Esophagus squamous epithelium (tissue), 5 donors: ENCODE results near the gene DUSP16. TPM values are rescaled to one million over a fixed set of nuclear protein-coding genes. Genes with fewer than 3 reads are reported as not detected.

ENCODE experiments used
- DNase-seq: peaks from one replicate; lab custom pipeline; 2025; lab: John Stamatoyannopoulos, UW
- H3K27ac ChIP-seq, 4 donors: fragments of 200-600 bp; sonication (generic); one replicate each; pipeline ENCODE4 v1.5.1; 2016 to 2019; ENCODE audit warnings: mild to moderate bottlenecking in 1 of 4
- H3K27me3 ChIP-seq, 4 donors: fragments of 200-600 bp; sonication (generic); 1 replicate in 3 of 4; 2 replicates in 1 of 4; pipeline versions ENCODE4 v1.5.1 to v1.6.0; 2017 to 2021; ENCODE audit warnings: antibody characterized with exemption in 1 of 4
- H3K36me3 ChIP-seq, 3 donors: fragments of 200-600 bp; sonication (generic); one replicate each; pipeline ENCODE4 v1.5.1; 2016 to 2019
- H3K4me1 ChIP-seq, 3 donors: fragments of 200-600 bp; sonication (generic); one replicate each; pipeline ENCODE4 v1.5.1; 2017 to 2019
- H3K4me3 ChIP-seq, 4 donors: fragments of 200-600 bp; sonication (generic); 1 replicate in 3 of 4; 2 replicates in 1 of 4; pipeline ENCODE4 v1.5.1; 2016 to 2019; ENCODE audit warnings: mild to moderate bottlenecking in 2 of 4, moderate library complexity in 1 of 4
- H3K9me3 ChIP-seq, 3 donors: fragments of 200-600 bp; sonication (generic); one replicate each; pipeline ENCODE4 v1.5.1; 2016 to 2019
- POLR2A ChIP-seq, 4 donors: fragments of 450-650 bp; IDR thresholded peaks; one replicate each; pipeline ENCODE4 v1.6.1; 2017; ENCODE audit warnings: antibody characterized with exemption in 4 of 4, mild to moderate bottlenecking in 4 of 4, moderate library complexity in 3 of 4
- WGBS, 2 donors: methylation state at CpG; one replicate each; pipeline ENCODE4 v1.1.5; 2018; 5-methylcytosine and 5-hydroxymethylcytosine counted together
- intact Hi-C: fragments of 100-400 bp; cut with DNase I; formaldehyde crosslinking; loops from one replicate; pipeline ENCODE4 v1.15.0; 2022
- total RNA-seq, 4 donors: library from RNA; depleted of rRNA; stranded (reverse); fragments of >200 nt; gene quantifications; one replicate each; pipeline ENCODE4 v1.1.0, GENCODE V29; 2016
- TF ChIP-seq, protein P1 (sequence below), 6 experiments: fragments of 450-650 bp in 4 of 6; fragments of 200-600 bp in 2 of 6; sonication (generic) in 2 of 6; IDR thresholded peaks; one replicate each; pipeline ENCODE4 v1.5.1; 2016 to 2019; ENCODE audit warnings: antibody characterized with exemption in 6 of 6, mild to moderate bottlenecking in 4 of 6, moderate library complexity in 4 of 6
- donor health status: DM: yes; HTN: yes; CAD: no.

Gene DUSP16
- total RNA-seq, 4 donors from 2014 or later: 15.6 to 27.9 (median 16.5) TPM

DNA sequence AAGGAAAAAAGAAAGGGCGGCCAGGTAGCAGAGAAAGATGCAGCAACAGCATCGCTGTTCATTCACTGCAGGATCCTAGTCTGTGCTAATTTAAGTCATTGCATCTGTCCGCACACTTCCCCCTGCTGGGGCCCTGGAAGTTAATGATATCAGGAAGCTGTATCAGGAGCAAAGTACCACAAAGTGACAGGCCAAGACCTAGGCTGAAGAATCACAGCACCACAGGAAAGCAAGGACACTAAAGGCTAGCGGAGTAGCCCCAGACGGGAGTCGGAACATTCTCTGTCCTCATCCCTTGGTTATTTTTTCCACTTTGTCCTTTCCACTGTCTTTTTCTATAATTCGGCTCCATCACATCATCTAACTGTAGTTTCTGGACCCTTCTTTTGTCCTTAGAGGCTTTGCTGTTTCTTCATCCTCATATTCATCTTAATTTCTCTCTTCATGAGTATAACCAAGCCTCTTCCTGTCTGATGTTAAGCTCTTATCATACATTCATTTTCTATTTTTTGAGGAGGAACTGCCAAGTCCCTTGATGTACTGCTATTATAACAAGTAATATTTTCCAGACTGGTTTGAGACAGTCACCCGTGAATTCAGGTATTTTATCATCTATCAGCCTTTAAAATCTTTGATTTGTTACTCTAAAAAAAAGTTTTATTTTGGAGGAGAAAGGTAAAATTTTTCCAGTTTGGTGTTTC is 28.3 kb downstream of the DUSP16 start:
- H3K27ac ChIP-seq: no peak overlapping the region
- no peaks in the 10 kb centered on the region for H3K27me3 ChIP-seq
- H3K36me3 ChIP-seq: no peaks in the 10 kb centered on the region
- peaks cover 0 to 36% (median 12%) of the 10 kb centered on the region in 3 donors for H3K4me1 ChIP-seq
- WGBS, 2 donors: 80 to 89% methylated on average over 8 of the region's 8 CpGs
- intact Hi-C loops: no loop called here
- no peaks in the 10 kb centered on the region for H3K9me3 ChIP-seq
- H3K4me3 ChIP-seq: no peak overlapping the region
- DNase-seq: no peak
- no peak for TF ChIP-seq POLR2A (IDR thresholded peaks at IDR 0.05)
- TF ChIP-seq, protein P1, sequence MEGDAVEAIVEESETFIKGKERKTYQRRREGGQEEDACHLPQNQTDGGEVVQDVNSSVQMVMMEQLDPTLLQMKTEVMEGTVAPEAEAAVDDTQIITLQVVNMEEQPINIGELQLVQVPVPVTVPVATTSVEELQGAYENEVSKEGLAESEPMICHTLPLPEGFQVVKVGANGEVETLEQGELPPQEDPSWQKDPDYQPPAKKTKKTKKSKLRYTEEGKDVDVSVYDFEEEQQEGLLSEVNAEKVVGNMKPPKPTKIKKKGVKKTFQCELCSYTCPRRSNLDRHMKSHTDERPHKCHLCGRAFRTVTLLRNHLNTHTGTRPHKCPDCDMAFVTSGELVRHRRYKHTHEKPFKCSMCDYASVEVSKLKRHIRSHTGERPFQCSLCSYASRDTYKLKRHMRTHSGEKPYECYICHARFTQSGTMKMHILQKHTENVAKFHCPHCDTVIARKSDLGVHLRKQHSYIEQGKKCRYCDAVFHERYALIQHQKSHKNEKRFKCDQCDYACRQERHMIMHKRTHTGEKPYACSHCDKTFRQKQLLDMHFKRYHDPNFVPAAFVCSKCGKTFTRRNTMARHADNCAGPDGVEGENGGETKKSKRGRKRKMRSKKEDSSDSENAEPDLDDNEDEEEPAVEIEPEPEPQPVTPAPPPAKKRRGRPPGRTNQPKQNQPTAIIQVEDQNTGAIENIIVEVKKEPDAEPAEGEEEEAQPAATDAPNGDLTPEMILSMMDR (IDR thresholded peaks at IDR 0.05): no peak

DNA sequence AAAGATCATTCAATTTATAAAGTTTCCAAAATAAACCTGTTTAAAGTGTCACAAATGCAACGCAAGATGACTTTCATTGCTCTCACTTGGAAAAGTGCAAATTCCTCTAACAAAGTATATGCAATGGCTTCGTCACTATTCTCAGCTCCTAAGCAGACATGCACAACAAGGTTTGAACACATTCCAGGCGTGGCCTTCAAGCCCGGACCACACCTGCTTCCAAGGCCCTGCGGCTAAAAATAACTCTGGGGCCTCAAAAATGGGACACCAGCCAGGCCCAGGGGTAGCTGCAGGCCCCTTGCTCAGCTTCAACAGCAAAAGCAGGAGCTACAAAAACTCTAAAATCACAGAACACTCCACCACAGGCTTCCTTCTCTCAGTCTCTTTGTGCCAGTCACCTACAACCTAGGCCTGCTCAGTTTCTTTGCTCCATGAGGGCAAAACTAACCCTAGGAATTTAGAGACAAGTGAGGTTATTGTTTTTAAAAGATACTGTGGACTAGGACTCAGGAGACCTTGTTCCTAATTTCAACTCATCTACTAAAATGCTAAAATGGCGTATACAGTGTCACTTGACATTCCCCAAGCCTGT is 29.3 kb downstream of the DUSP16 start:
- intact Hi-C loops: no loop called here
- Histone ChIP-seq H3K4me1 (peaks cover 3 to 35% (median 16%) of the 10 kb centered on the region in 3 donors), H3K27me3 (no peaks in the 10 kb centered on the region), H3K36me3 (no peaks in the 10 kb centered on the region), H3K27ac (peak overlapping the region in 3 of 4 donors; percentile 7 to 39 (median 19)), H3K9me3 (no peaks in the 10 kb centered on the region), H3K4me3 (no peak overlapping the region)
- no peak for TF ChIP-seq POLR2A (IDR thresholded peaks at IDR 0.05)
- TF ChIP-seq, protein P1 (IDR thresholded peaks at IDR 0.05): no peak
- no peak for DNase-seq
- 39 to 43% methylated on average over 6 of the region's 6 CpGs for WGBS, 2 donors

DNA sequence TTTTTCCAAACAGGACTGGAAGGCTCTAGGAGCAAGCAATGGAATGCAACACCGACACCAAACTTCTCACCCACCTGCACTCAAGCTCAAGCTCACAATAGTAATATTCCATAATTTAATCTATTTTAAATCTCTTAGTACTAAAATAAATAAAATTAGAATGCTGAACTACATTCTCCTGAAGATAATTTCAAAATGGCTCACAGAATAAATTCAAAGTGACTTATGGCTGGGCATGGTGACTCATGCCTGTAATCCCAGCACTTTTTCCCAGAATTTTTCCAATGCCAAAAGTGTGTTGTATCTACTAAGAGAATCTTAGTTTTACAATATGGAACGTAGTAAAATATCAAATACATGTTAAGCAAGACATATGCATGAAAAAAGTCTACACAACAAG is 31.5 kb downstream of the DUSP16 start:
- no peaks in the 10 kb centered on the region for H3K27me3 ChIP-seq
- DNase-seq: no peak
- H3K27ac ChIP-seq: no peak overlapping the region
- no peaks in the 10 kb centered on the region for H3K36me3 ChIP-seq
- WGBS, 2 donors: 86 to 97% methylated on average over 2 of the region's 2 CpGs
- TF ChIP-seq POLR2A (IDR thresholded peaks at IDR 0.05): no peak
- TF ChIP-seq, protein P1 (IDR thresholded peaks at IDR 0.05): no peak
- no peaks in the 10 kb centered on the region for H3K9me3 ChIP-seq
- H3K4me3 ChIP-seq: no peak overlapping the region
- intact Hi-C loops: no loop called here
- peaks cover 5 to 42% (median 20%) of the 10 kb centered on the region in 3 donors for H3K4me1 ChIP-seq

DNA sequence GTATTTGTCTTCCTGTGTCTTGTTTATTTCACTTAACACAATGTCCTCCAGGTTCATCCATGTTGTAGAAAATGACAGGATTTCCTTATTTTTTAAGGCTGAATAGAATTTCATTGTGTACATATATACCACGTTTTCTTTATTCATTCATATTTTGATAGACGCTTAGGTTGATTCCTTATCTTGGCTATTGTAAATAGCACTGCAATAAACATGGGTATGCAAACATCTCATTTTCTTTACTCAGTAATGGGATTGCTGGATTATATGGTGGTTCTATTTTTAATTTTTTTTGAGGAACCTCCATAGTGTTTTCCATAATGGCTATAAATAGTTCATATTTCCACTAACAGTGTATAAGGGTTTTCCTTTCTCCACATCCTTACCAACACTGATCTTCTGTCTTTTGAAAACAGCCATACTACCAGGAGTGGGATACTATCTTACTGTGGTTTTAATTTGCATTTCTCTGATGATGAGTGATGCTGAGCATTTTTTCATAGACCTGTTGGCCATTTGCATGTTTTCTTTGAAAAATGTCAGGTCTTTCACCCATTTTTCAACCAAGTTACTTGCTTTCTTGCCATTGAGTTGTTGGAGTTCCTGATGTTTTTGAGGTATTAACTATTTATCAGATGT is 32.8 kb downstream of the DUSP16 start:
- Histone ChIP-seq H3K4me1 (peaks cover 5 to 39% (median 20%) of the 10 kb centered on the region in 3 donors), H3K9me3 (no peaks in the 10 kb centered on the region), H3K27me3 (no peaks in the 10 kb centered on the region), H3K27ac (no peak overlapping the region), H3K36me3 (no peaks in the 10 kb centered on the region), H3K4me3 (no peak overlapping the region)
- 84 to 89% methylated on average over 2 of the region's 2 CpGs for WGBS, 2 donors
- TF ChIP-seq POLR2A (IDR thresholded peaks at IDR 0.05): no peak
- TF ChIP-seq, protein P1 (IDR thresholded peaks at IDR 0.05): no peak
- intact Hi-C loops: no loop called here
- no peak for DNase-seq
